Neutrophil (primary cell): ENCODE measurements around the gene ARNT2.

ENCODE experiments used
- H3K27ac ChIP-seq: fragments of 200-600 bp; sonication (generic); 2 replicates; pipeline ENCODE4 v1.5.1; 2016; ENCODE audit warnings: mild to moderate bottlenecking, moderate library complexity
- H3K27me3 ChIP-seq: fragments of 200-600 bp; sonication (generic); 2 replicates; pipeline ENCODE4 v1.6.0; 2016; ENCODE audit warnings: mild to moderate bottlenecking
- H3K36me3 ChIP-seq: fragments of 200-600 bp; sonication (generic); 2 replicates; pipeline ENCODE4 v1.5.1; 2017
- H3K4me1 ChIP-seq, 2 experiments: fragments of 200-600 bp in 1 of 2; sonication (generic) in 1 of 2; 1 replicate in 1 of 2; 2 replicates in 1 of 2; pipeline versions ENCODE4 v1.5.1 to v1.6.1; 2013 to 2016; ENCODE audit warnings: low read depth in 1 of 2, low read length in 1 of 2, mild to moderate bottlenecking in 1 of 2, moderate library complexity in 1 of 2; ENCODE audit not compliant: control insufficient read depth in 1 of 2, insufficient read depth in 1 of 2
- H3K4me3 ChIP-seq, 2 experiments: fragments of 200-600 bp in 1 of 2; sonication (generic) in 1 of 2; 1 replicate in 1 of 2; 2 replicates in 1 of 2; pipeline ENCODE4 v1.5.1; 2013 to 2016; ENCODE audit warnings: low read depth in 1 of 2, low read length in 1 of 2, mild to moderate bottlenecking in 1 of 2, moderate library complexity in 1 of 2
- H3K9me3 ChIP-seq: fragments of 200-600 bp; sonication (generic); 2 replicates; pipeline ENCODE4 v1.5.1; 2016
- TF ChIP-seq, protein P1 (sequence below): fragments of 200-600 bp; sonication (generic); IDR thresholded peaks from 2 replicates; pipeline ENCODE4 v1.5.1; 2016; ENCODE audit warnings: antibody characterized with exemption

The ARNT2 gene

DNA sequence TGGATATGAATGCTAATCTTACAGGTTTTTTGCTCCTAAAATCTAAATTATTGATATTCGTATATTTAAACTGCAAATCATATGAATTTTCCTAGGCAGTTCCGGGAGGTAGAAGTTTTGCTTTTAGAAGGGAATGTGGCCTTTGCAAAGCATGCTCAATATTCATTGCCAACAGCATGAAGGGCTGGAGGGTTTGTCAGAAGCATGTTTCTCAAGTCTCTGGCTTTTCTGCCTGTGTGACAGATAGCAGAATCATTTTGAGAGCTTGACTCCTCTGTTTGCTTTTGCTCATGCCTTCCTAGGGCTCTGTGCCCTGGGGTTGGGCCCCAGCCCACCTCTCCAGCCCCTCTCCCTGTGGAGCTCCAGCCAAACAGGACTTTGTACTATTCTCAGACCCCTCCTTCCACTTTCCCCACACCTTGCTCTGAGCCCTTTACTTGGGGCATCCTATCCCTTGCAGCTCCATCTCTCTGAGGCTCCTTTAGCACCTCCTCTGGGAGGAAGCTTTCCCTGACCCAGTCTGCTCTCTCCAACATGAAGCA lies 91.3 kb downstream of the ARNT2 start:
- TF ChIP-seq, protein P1, sequence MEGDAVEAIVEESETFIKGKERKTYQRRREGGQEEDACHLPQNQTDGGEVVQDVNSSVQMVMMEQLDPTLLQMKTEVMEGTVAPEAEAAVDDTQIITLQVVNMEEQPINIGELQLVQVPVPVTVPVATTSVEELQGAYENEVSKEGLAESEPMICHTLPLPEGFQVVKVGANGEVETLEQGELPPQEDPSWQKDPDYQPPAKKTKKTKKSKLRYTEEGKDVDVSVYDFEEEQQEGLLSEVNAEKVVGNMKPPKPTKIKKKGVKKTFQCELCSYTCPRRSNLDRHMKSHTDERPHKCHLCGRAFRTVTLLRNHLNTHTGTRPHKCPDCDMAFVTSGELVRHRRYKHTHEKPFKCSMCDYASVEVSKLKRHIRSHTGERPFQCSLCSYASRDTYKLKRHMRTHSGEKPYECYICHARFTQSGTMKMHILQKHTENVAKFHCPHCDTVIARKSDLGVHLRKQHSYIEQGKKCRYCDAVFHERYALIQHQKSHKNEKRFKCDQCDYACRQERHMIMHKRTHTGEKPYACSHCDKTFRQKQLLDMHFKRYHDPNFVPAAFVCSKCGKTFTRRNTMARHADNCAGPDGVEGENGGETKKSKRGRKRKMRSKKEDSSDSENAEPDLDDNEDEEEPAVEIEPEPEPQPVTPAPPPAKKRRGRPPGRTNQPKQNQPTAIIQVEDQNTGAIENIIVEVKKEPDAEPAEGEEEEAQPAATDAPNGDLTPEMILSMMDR = no peak
- H3K9me3 ChIP-seq = no peaks in the 10 kb centered on the region
- no peak overlapping the region for H3K4me3 ChIP-seq
- H3K27me3 ChIP-seq = no peaks in the 10 kb centered on the region
- no peak overlapping the region for H3K27ac ChIP-seq
- no peaks in the 10 kb centered on the region for H3K4me1 ChIP-seq
- H3K36me3 ChIP-seq = no peaks in the 10 kb centered on the region

GRCh38 chr15:80496096-80496495 lies 91.9 kb downstream of the ARNT2 start:
- H3K9me3 ChIP-seq = no peaks in the 10 kb centered on the region
- no peaks in the 10 kb centered on the region for H3K27me3 ChIP-seq
- no peaks in the 10 kb centered on the region for H3K36me3 ChIP-seq
- no peak overlapping the region for H3K4me3 ChIP-seq
- no peak overlapping the region for H3K27ac ChIP-seq
- H3K4me1 ChIP-seq = no peaks in the 10 kb centered on the region
- TF ChIP-seq, protein P1 = no peak

DNA sequence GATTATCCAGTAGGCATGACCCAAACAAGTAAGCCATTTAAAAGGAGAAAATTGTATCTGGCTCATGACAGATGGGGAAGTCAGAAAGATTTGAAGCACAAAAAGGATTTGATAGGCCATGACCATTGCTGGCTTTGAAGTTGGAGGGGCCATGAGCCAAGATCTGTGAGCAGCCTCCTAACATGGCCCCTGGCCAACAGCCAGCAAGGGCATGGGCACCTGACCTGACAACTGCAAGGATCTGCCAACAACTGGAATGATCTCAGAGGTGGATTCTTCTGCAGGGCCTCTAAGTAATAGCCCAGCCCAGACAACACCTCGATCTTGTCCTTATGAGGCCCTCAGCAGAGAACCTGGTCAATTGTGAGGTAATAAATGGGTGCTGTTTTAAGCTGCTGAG lies 93.0 kb downstream of the ARNT2 start:
- H3K4me3 ChIP-seq = no peak overlapping the region
- no peak overlapping the region for H3K27ac ChIP-seq
- H3K9me3 ChIP-seq = no peaks in the 10 kb centered on the region
- H3K4me1 ChIP-seq = no peaks in the 10 kb centered on the region
- H3K36me3 ChIP-seq = no peaks in the 10 kb centered on the region
- TF ChIP-seq, protein P1 = no peak
- no peaks in the 10 kb centered on the region for H3K27me3 ChIP-seq

DNA sequence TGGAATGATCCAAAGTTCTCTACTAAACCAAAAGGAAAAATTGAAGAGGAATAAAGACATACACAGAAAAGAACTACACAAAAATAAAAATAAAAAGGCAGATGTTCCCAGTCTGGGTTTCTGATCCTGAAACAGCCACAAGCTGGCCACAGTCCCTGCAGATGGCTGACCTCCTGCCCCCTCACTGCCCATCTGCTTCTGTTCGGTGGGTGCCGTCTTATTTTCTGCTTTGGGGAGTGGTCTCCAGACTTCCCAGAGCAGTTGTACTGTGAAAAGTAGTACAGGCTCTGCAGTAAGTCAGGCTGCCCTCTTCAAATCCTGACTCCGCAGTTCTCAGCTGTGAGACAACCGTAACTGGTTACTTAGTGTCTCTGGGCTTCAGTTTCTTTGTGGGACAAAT lies 94.5 kb downstream of the ARNT2 start:
- H3K9me3 ChIP-seq = no peaks in the 10 kb centered on the region
- TF ChIP-seq, protein P1 = no peak
- H3K4me1 ChIP-seq = no peaks in the 10 kb centered on the region
- H3K36me3 ChIP-seq = no peaks in the 10 kb centered on the region
- no peak overlapping the region for H3K4me3 ChIP-seq
- H3K27ac ChIP-seq = no peak overlapping the region
- no peaks in the 10 kb centered on the region for H3K27me3 ChIP-seq

DNA sequence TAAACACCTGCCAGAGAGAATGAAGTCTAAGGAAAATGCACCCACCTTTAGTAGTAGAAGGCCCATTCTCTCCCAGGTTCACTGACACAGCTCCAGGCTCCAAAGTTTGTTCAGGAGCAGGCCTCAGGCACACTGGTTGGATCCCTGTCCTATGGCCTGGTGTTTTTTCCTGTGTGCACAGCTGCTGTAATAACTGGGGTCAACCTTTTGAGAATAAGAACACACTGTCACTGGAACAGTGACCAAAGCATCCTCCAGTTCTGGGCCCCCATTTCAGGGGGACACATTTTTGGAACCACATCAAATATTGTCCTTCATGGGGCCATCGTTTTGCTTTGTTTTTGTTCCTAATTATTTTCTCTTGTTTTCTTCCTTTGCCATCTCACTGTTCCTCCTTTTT lies 95.8 kb downstream of the ARNT2 start:
- TF ChIP-seq, protein P1 = no peak
- Histone ChIP-seq H3K4me3 (no peak overlapping the region), H3K4me1 (no peaks in the 10 kb centered on the region), H3K27me3 (no peaks in the 10 kb centered on the region), H3K9me3 (no peaks in the 10 kb centered on the region), H3K36me3 (no peaks in the 10 kb centered on the region), H3K27ac (no peak overlapping the region)

- no peaks in the 10 kb centered on the region for H3K36me3 ChIP-seq
- H3K27me3 ChIP-seq = no peaks in the 10 kb centered on the region
- H3K4me3 ChIP-seq = no peak overlapping the region
- H3K4me1 ChIP-seq = no peaks in the 10 kb centered on the region
- H3K27ac ChIP-seq = no peak overlapping the region
- no peaks in the 10 kb centered on the region for H3K9me3 ChIP-seq
- TF ChIP-seq, protein P1 = no peak
Measured at GRCh38 chr15:80501476-80501875, 97.3 kb downstream of the ARNT2 start.
